ENCODE data around the gene PLK3.
"Not testable (repeated sequence)": the region's sequence is repeated elsewhere in the genome, so short reads cannot be mapped to it uniquely, and the experiment has no call there.

Gene PLK3

GRCh38 chr1:44799770-44800584 lies at the start of gene PLK3:
Gene PLK3 (plus strand): TSS chr1:44800377. CDS start chr1:44800464, 87 bp downstream.
- DNase-seq: peak; percentile 98

- DNase-seq: no peak
These were observed 42.8 kb upstream of the PLK3 start for GRCh38 chr1:44757420-44757819.

DNA sequence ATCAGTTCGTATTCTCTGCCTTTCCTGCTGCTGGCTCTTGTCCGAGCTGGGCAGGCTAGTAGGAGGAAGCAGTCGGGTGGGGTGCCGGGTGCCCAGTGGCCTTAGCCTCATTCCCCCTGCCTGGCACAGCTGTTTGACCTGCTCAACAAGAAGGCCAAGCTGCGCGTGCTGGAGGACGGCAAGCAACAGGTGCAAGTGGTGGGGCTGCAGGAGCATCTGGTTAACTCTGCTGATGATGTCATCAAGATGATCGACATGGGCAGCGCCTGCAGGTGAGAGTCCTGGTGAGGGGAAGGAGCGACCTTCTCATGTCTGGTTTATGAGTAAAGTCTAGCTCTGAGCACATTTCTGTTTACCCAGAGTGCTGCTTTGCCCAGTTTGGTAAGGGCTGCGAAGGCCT lies 41.1 kb upstream of the PLK3 start:
- DNase-seq: no peak

- no peak for DNase-seq
These were observed 39.3 kb upstream of the PLK3 start for GRCh38 chr1:44760876-44761275.

- not testable (repeated sequence) for DNase-seq
These were observed 33.8 kb upstream of the PLK3 start for GRCh38 chr1:44766421-44766820.

GRCh38 chr1:44775078-44775929 lies 24.9 kb upstream of the PLK3 start, which contains the start of gene RPS8:
Gene RPS8 (plus strand): TSS chr1:44775540. CDS start chr1:44775597, 57 bp downstream.
- DNase-seq: peak; percentile 96

- peak; percentile 43 for DNase-seq
These were observed 24.0 kb upstream of the PLK3 start for GRCh38 chr1:44775930-44776729.

DNA sequence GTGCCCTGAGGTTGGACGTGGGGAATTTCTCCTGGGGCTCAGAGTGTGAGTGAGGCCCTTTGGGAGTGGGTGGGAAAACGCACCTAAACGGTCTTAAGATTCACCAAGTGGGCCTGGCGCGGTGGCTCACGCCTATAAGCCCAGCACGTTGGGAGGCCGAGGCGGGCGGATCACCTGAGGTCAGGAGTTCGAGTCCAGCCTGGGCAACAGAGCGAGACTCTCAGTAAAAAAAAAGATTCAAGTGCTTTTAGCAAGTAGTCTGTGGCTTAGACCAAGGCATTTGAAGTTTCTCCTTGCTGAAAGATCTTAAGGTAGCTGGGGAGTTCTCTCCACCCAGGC lies 23.5 kb upstream of the PLK3 start:
- DNase-seq: no peak

GRCh38 chr1:44777547-44777946 lies 22.6 kb upstream of the PLK3 start:
- no peak for DNase-seq

- DNase-seq: no peak
These were observed 22.1 kb upstream of the PLK3 start for GRCh38 chr1:44777969-44778635.

GRCh38 chr1:44778705-44779576 lies 21.2 kb upstream of the PLK3 start:
- DNase-seq: no peak

GRCh38 chr1:44780583-44781121 lies 19.5 kb upstream of the PLK3 start:
- no peak for DNase-seq

DNA sequence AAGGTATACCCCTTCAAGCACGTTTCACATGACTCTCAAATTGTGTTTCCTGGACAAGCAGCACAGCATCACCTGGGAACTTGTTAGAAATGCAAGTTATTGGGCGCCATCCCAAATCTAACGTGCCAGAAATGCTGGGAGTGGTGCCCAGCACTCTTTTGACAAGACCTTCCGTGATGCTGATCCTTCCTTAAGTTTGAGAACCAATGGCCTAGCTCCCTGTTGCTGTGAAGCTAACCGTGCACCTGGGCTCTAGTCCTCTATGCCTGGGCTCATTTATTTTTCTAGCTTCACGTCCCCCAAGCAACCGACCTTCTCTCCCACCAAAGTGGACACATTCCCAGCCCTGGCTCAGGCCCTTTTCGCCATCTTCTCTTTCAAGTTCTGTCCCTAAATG lies 16.5 kb upstream of the PLK3 start:
- no peak for DNase-seq

DNA sequence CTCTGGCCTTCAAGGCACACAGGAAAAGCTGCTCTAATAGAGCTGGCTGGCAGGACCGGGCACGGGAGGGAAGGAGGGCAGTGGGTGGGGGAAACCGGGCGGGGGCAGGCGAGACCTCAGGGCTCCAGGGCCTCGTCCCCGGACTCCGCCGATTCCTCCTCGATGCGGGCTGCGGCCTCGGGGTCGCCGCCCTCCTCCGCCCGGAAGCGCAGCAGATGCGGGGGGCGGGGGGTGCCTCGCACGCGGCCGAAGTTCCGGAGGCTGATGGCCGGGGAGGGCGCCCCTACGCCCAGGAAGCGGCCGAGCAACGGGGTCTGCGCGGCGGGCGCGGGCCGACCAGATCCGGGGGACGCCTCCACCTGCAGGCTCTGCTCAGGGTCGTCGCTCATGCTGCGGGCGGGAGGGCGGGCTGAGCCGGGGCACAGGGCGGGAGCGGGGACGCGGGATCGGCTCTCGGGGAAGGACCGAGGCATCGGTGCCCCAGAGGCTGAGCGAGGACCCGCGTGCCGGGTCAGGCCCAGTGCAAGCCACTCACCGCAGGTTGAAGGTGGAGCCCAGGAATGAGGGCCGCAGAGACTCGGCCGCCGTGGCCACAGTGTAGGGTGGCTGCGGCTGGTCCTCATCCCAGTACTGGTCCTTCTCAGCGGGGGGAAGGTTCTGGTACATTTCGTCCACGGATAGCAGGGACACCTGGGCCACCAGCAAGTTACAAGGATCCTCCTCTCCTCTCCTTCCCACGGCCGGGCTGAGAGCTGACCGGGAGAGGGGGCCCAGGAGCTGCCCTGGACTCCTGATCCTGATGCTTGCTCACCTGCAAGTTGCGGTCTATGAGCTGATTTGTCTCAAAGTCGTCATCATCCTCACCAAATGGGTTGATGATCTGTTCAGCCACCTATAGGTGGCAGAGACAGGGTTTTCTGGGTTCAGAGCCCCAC lies 15.8 kb upstream of the PLK3 start:
- no peak for DNase-seq

DNA sequence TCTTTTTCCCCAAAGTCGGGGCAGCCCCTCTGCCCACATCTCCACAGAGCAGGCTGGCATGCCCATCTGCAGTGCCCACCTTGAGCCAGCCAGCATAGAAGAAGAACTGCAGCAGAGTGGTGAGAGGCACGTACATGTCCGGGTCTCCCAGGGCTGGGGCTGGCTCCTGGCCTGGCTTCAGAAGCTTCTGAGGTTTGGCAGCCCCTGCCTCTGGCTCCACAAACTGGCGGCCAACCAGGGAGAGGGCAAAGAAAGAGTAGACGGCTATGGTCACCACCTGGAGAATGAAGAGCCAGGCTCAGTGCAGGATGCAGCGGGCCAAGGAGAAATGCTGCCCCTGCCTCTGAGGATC lies 15.2 kb upstream of the PLK3 start:
- DNase-seq: no peak

DNA sequence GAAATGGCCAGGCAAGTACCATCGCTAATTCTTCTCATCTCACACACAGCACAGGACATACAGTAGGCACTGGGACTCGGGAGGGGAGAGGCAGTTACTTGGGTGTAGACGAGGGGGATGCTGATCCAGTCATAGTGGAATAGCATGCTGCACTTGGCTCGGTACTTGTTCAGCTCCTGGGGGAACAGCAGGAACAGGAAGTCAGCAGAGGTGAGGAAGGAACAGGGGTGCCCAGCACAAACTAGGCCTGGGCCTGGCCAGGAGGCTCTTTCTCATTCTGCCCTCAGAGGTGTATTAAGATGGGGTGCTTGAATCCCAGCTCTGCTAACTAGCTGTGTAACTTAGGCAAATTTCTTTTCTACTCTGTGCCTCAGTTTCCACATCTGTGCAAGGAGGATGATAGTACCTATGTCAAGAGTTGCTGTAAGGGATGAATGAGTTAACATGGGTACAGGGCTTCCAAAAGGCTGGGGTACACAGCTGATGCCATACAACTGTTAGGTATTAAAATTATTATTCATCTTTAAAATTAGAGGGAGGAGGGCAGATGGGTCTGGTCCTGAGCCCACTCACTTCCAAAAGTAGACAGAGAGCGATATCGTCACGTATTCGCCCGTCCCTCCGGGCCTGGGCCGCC lies 14.6 kb upstream of the PLK3 start:
- DNase-seq: no peak

- DNase-seq: peak; percentile 50
These were observed 13.9 kb upstream of the PLK3 start for GRCh38 chr1:44786138-44786840.

DNA sequence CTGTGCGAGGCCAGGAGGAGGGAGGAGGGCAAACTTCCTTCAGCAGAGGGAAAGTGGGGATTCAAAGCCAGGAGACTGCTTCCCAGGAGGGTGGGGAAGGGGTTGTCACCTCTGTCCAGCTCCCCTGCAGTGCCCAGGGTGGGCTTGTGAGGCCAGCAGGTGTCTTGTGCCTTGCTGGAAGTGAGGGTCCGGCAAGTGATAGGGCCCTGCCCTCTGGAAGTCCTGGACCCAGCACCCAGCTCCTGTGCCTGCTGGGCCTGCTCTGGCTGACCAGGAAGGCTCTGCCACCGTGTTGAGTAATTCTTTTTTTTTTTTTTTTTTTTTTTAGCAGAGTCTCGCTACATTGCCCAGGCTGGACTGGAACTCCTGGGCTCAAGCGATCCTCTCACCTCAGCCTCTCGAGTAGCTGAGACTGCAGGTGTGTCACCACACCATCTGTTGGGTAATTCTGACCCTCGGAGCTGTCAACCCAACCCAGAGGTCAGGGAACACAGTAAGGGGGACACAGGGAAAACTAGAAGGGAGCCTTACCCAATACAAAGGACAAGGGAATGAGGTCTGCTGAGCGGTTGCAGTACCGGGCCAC lies 13.2 kb upstream of the PLK3 start:
- no peak for DNase-seq

DNA sequence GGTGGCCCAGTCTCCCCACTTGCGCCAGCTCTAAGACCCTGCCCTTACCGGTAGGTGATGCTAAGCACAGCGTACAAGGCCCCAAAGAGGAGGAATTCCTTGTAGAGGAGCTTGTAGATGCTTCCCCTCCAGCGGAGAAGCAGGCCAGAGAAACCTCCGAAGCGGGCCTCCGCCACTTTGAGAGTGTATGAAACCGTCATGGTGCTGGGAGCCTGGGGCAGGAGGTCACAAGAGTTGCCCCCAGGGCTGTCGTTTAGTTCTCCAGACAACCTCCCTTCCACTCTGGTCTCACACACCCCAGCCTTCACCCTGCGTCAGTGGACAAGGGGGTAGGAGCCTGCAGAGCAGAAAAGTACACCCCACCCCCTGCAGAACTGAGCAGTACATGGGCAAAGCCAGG lies 12.7 kb upstream of the PLK3 start:
- DNase-seq: no peak
